ENCODE results near the gene UBA3. TPM values are rescaled to one million over a fixed set of nuclear protein-coding genes. Genes with fewer than 3 reads are reported as not detected.

UBA3 gene
- total RNA-seq, 1 experiment from 2014 or later, result 64.2 TPM

GRCh38 chr3:69033470-69033869 lies 46.7 kb downstream of the UBA3 start:
- peaks cover 50% of the 10 kb centered on the region for H3K36me3 Mint-ChIP-seq (ENCODE audit: insufficient read depth, unreplicated experiment)
- intact Hi-C loops (cut with micrococcal nuclease; ENCODE audit: unreplicated experiment), result no loop called here
- H3K9me3 Mint-ChIP-seq (ENCODE audit: low read depth, unreplicated experiment), result no peaks in the 10 kb centered on the region
- no peaks in the 10 kb centered on the region for H3K4me1 Mint-ChIP-seq (ENCODE audit: low read depth, unreplicated experiment)
- peak; percentile 15 for DNase-seq
- peak overlapping the region; percentile 70 for H3K27ac Mint-ChIP-seq (ENCODE audit: unreplicated experiment)
- no peaks in the 10 kb centered on the region for H3K27me3 Mint-ChIP-seq (ENCODE audit: unreplicated experiment)
- TF ChIP-seq CTCF (IDR thresholded peaks at IDR 0.05; ENCODE audit: unreplicated experiment), result no peak
- CTCF ChIA-PET, result no interaction called here
- H3K4me3 Mint-ChIP-seq (ENCODE audit: low read depth, unreplicated experiment), result no peak overlapping the region
- BruUV-seq (replicated peaks), result no TSS peak

GRCh38 chr3:69032737-69033136 lies 47.4 kb downstream of the UBA3 start:
- no peak overlapping the region for H3K4me3 Mint-ChIP-seq (ENCODE audit: low read depth, unreplicated experiment)
- peaks cover 55% of the 10 kb centered on the region for H3K36me3 Mint-ChIP-seq (ENCODE audit: insufficient read depth, unreplicated experiment)
- no peak for TF ChIP-seq CTCF (IDR thresholded peaks at IDR 0.05; ENCODE audit: unreplicated experiment)
- intact Hi-C loops (cut with micrococcal nuclease; ENCODE audit: unreplicated experiment), result no loop called here
- no TSS peak for BruUV-seq (replicated peaks)
- no peaks in the 10 kb centered on the region for H3K27me3 Mint-ChIP-seq (ENCODE audit: unreplicated experiment)
- H3K9me3 Mint-ChIP-seq (ENCODE audit: low read depth, unreplicated experiment), result no peaks in the 10 kb centered on the region
- no peak for DNase-seq
- CTCF ChIA-PET, result no interaction called here
- no peaks in the 10 kb centered on the region for H3K4me1 Mint-ChIP-seq (ENCODE audit: low read depth, unreplicated experiment)
- H3K27ac Mint-ChIP-seq (ENCODE audit: unreplicated experiment), result peak overlapping the region; percentile 70

- Mint-ChIP-seq H3K27ac (ENCODE audit: unreplicated experiment) (no peak overlapping the region), H3K4me1 (ENCODE audit: low read depth, unreplicated experiment) (no peaks in the 10 kb centered on the region), H3K36me3 (ENCODE audit: insufficient read depth, unreplicated experiment) (peaks cover 55% of the 10 kb centered on the region), H3K4me3 (ENCODE audit: low read depth, unreplicated experiment) (no peak overlapping the region), H3K9me3 (ENCODE audit: low read depth, unreplicated experiment) (no peaks in the 10 kb centered on the region), H3K27me3 (ENCODE audit: unreplicated experiment) (no peaks in the 10 kb centered on the region)
- DNase-seq, result no peak
- TF ChIP-seq CTCF (IDR thresholded peaks at IDR 0.05; ENCODE audit: unreplicated experiment), result no peak
- no TSS peak for BruUV-seq (replicated peaks)
- intact Hi-C loops (cut with micrococcal nuclease; ENCODE audit: unreplicated experiment), result no loop called here
- CTCF ChIA-PET, result no interaction called here
Measured at GRCh38 chr3:69032142-69032541, 48.0 kb downstream of the UBA3 start.

GRCh38 chr3:69031635-69032034 lies 48.5 kb downstream of the UBA3 start:
- BruUV-seq (replicated peaks), result no TSS peak
- H3K4me3 Mint-ChIP-seq (ENCODE audit: low read depth, unreplicated experiment), result no peak overlapping the region
- no peaks in the 10 kb centered on the region for H3K4me1 Mint-ChIP-seq (ENCODE audit: low read depth, unreplicated experiment)
- CTCF ChIA-PET, result no interaction called here
- no peak for DNase-seq
- intact Hi-C loops (cut with micrococcal nuclease; ENCODE audit: unreplicated experiment), result no loop called here
- H3K9me3 Mint-ChIP-seq (ENCODE audit: low read depth, unreplicated experiment), result no peaks in the 10 kb centered on the region
- H3K27ac Mint-ChIP-seq (ENCODE audit: unreplicated experiment), result no peak overlapping the region
- H3K27me3 Mint-ChIP-seq (ENCODE audit: unreplicated experiment), result no peaks in the 10 kb centered on the region
- H3K36me3 Mint-ChIP-seq (ENCODE audit: insufficient read depth, unreplicated experiment), result peaks cover 53% of the 10 kb centered on the region
- no peak for TF ChIP-seq CTCF (IDR thresholded peaks at IDR 0.05; ENCODE audit: unreplicated experiment)

Measured in Calu3 (cell line).